Measurements from ENCODE around the gene YPEL2.

The YPEL2 gene

DNA sequence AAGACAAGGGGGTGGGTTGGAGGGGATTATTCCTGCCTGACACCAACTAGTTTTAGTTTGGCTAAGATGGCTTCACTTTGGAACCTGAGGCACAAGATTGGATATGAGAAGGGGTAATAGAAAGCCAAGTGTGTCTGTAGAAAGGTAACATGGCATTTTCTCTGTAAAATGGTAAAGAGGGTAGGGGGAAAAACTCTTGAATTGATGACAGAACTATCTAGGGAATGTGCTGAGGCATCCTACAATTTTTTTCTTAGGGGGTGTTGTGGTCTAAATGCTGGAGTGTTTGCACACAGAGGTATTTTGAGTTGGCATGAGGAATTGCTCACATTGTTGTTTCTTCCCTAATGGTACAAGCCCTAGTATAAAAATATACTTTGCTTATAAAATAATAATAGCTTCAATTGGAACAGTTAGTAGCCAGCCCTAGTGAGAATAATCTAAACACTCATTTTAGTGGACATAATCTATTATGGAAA is 25.8 kb downstream of the YPEL2 start:
- no peak for DNase-seq

DNA sequence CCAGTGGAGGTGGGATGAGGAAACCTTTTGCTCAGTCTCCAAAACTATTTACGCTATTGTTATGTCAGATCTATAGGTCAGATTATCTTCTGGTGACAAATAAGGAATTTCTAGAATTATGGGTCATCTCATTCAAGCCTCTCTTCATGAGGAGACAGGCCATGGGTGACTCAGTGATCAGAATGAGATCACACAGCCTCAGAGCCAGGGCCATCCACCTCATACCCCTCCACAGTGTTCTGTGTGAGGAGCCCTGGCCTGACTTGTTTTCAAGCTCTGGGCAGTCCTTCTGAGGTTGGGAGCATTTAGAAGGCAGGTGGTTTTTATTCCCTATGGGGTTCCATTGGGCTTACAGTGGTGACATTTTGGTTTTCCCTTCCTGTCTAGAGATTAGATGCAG is 26.5 kb downstream of the YPEL2 start:
- no peak for DNase-seq

DNA sequence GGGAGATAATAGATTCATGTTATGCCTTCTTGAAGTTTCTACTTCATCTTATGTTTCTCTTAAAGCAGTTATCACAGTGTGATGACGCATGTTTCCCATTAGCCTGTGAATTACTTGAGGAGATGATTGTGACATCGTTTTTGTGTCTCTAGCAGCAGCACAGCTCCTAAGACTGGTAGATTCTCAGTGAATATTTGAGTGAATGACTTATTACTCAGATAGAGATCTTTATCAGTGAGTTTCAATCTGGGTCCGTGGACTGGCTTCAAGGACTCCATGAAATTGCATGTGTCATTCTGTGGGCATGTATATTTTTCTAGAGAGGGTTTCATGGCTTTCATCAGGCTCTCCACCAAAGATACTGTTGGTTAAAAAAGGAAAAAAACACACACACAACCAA is 29.9 kb downstream of the YPEL2 start:
- DNase-seq, result peak; percentile 25

DNA sequence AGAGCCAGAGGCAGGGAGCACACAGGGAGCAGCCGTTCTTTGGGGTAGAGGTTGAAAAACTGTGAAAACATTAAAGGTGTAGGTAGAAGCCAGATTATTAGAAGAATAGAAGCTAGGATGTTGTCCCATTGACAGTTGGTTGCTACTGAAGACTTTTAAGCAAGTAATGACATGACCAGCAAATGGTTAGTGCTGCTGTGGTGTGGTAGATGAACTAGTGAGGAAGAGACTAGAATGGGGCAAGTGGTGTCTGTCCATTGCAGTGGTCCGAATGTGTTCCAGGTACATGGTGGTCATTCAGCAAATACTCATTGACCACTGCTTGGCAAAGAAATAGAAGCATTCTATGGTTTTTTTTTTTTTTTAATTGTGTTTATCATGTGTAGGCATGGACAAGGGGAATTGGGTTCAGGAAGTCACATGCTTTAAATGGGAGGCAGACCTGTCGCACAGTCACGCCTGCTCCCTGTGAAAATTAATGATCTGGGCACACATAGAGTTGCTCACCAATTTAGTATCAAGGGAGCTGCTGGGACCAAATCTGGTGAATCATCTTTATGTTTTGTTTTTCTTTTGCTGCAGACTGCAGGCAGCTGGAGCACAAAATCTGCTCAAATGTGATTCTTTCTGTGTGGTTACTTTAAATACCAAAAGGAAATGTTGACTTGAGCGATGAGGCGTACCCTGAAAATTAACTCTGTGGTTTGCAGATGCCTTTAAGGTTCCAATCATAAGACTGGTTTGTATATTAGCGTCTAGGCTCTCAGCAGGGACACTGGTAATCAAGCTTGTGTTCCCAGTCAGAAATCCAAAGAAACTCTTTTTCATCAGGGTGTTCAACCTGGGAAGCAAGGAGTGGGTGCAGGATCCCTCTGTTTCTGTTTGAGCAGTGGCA is 30.7 kb downstream of the YPEL2 start:
- DNase-seq, result peak; percentile 39

DNA sequence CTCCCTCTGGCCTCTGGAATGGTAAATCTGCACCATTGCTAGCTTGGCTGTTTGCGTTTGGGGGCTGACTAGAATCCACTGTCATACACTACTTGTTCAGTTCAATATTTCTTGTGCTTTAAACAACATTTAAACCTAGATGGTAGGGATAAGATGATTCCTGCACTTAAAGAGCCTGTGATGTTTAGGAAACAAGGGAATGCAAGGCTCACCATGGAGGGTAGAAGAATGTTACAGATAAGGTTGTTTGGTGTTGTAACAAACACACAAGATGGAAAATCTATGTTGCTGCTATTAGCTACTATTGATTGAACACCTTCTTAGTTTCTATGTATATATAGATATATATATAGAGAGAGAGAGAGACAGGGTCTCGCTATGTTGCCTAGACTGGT is 31.4 kb downstream of the YPEL2 start:
- DNase-seq, result no peak

DNA sequence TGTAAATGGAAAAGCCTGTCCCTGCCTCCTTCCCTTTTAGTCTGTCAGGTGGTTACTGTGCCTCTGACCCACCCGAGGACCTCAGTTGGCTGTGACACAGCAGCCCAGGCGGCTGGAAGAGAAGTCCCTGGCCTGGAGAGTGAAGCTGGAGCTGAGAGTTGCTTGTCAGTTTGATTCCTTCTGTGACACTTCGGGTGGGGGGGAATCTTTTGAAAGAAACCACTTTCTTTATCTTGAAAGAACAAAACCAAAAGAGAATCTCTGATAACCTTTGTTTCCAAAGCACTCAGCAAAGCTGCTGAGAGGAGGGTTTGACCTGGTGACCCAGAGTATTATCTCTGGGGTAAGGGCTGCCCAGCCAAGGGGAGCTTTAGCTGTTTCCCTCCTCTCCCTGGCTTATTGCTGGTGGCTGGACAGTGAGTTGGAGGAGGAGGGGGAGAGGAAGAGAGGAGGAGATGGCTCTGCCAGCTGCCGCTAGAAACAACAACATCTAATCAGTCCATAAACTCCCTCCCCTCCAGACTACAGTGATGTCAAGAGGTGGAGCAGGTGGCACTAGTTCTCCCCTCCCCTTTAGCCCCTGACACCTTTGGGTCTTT is 34.0 kb downstream of the YPEL2 start:
- DNase-seq, result peak; percentile 24

DNA sequence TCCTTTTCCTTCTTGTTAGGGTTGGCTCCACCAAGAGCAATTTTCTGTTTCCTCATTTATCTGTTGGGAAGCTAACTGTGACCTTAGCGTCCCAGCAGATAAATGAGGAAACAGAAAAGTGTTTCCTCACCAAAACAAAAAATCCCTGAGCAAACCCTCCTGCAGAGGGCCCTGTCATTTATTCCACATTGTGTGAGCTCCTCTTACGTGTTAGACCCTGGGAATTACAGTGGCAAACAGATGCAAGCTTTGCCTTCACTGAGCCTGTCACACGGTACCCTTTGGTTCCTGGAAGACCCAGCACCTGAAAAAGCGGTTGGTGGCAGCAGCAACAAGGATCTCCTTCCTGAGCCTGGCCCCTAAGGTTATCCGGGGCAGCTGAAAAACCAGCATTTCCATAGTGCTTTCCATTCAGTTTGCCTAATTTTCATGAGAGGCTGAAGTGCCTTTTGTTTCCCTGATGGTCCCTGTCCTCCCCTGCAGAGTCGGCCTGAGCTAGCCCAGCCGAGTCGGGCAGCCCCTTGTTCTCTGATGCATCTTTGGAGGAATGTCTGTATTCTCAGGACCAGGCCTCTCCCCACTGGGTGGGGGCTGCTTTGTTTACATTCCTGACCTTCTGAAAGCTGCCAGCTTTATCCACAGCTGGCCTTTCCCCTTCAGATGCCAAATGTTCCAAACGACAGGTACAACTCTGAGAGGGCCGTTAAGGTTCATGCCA is 34.7 kb downstream of the YPEL2 start:
- DNase-seq, result no peak

DNA sequence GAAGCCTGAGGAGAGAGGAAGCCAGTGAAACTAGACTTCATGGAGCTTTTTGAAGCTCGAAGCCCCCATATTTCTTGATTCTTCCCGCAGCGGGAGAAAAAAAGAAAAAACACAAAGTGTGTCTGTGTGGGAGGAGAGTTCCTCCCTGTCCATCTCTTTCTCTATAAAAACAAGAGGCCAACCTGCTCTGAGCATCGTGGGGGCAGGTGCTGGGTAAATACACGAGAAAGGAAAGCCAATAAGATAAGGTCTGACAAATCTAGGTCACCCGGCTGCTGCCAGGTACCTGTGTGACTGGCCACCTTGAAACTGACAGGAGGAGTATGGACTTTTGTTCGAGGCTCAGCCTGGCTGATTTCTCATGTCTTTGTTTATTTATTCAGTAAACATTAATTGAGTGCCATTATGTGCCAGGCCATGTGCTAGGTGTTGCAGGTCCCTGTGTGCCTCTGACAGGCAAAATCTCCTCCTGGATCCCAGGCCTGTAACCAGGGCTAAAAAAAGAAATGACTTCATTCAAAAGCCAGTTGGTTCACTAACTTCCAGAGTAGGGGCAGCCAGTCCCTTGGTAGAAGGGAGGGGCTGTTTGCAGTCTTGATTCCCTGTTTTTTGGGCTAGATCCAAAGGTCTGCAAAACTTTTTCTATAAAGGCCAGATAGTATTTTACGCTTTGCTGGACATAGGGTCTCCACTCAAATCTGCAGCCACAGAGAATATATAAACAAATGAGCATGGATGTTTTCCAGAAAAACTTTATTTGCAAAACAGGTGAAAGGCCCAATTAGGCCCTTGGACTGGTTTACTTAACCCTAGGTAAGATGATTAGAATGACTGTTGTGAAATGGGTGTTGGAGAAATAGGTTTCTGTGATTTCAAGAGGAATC is 35.6 kb downstream of the YPEL2 start:
- no peak for DNase-seq

DNA sequence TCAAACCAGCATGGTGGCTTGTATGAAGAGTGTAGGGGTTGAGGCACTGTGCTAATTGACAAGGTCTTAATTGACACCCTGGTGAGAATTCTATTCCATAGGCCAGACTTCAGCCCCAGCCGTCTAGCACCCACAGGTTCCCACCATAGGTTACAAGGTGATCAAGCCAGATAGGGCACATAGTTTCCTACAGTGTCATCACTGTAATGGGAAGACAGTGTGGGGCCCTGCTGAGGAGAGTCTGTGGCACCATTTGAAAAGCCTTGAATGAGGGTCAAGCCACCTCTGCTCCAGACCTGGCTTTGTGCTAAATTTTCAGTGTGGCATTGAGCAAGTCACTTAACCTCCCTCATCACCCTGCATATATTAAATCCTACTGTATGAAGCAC is 36.2 kb downstream of the YPEL2 start:
- DNase-seq, result no peak

DNA sequence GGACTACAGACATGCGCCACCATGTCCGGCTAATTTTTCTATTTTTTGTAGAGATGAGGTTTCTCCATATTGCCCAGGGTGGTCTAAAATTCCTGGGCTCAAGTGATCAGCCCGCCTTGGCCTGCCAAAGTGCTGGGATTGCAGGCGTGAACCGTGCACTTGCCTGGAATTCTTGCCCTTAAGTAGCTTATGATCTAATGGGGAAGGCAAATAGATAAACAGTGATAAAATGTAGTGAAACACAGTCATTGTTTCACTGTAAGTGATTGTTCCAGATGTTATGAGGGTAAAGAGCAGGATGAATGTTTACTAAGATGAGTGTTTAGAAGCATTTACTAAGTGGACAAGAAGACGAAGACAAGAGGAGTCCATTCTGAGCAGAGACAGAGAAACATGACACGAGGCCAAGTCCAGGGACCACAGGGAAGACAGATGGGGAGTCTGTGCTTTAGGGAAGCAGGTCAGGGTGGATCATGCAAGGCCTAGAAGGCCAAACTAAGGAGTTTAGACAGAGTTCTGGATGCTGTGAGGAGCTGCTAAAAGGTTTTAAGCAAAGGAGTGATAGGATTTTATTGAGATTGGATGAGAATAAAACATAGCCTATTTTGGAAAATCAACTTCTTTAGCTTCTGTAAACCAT is 36.9 kb downstream of the YPEL2 start:
- no peak for DNase-seq

DNA sequence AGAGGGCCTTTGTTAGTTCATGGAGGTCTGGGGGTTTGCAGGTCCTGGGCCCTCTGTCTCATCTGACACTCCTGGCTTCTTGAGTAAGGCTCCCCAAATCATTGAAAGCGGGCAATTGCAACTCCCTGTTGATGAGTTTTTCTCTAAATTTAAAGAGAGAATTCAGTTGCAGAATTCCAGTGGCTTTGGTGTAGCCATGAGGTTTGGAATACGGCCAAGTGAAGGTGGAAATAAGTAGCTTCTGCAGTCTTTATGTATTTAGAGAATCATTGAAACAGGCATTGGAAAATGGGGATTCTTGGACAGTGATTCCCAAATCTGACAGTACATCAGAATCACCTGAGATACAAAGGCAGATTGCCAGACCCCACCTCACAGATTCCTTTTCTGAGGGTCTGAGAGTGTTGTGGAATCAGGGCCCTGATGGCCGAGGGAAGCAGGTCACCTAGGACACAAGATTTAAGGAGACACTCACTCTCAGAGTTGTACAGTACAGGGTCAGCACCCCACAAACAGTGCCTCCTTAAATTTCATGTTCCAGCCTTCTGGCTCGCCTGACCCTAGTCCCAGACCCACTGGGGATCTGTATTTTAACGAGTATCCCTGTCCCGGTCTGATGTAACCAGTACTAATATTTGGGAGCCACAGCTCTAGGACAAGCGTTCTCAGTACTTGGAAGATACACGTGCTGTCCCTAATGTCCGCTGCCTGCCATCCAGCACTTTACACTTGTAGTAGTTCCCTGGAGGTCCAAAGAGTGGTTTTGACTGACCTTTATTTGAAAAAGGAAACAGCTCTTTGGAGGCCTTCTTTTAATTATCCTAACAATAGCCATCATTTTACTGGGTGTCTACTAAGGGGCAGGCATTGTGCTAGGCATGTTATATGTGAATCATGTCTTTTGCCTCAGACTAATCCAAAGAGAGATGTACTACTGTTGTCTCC is 37.8 kb downstream of the YPEL2 start:
- DNase-seq, result no peak

DNA sequence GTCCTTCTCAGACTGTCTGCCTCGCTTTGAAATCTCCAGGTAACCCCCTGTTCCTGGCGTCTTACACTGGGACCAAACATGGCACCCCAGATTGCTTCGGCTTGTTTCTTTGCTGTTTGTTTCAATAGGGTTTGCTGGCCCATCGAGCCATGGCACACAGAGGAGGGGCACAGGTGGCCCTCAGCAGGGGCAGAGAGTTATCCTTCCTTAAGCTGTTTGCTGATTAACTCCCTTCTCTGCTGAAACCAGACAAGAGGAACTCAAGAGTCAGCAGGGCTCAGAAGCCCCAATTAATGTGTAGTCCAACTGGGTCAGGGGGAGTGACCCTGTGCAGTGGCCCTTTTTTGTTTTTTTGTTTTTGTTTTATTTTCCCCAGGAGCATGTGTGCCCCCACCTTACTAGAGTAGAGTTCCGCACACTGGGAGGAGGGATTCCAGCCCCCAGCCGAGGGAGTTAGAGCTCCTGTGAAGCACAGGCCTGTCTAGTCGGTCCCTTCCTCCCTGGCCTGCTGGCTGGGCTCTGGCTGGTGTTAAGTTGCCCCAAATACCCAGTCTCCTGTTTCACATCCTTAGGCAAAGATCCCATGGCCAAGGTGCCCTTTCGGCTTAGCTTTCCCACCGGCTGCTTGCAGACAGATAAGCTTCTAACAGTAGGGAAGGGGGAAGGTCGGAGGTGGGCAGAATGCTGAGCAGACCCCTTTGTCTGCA is 39.3 kb downstream of the YPEL2 start:
- no peak for DNase-seq

DNA sequence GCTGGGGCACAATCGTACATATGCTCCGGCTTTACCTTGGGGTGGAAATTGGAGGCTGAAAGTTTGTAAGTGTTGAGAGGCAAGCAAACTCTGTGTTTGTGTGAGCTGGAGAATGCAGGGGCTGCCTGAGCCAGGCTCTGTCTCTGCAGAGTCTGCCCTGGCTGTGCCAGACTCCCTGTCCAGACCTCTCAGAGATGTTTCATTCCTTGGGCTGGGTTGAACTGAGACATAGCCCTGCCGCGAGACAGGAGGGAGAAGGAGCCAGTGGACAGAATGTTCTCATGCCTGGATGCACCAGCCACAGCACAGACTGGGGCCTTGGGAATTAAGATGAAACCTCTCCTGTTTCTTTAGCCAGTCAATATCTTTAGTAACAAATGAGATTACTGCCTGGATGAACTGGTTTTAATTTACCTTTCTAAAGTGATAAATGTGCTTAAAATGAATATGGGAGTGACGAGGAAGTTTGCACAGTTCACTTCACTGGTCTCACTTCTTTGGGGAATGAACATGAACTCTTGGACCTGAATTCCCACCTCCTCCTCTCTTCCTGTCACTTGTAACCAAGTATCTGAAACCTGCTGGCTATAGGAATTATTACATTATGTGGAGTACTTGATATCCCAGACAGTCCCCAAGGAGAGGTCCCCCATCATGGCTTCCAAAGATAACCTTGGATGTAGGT is 40.1 kb downstream of the YPEL2 start:
- no peak for DNase-seq

DNA sequence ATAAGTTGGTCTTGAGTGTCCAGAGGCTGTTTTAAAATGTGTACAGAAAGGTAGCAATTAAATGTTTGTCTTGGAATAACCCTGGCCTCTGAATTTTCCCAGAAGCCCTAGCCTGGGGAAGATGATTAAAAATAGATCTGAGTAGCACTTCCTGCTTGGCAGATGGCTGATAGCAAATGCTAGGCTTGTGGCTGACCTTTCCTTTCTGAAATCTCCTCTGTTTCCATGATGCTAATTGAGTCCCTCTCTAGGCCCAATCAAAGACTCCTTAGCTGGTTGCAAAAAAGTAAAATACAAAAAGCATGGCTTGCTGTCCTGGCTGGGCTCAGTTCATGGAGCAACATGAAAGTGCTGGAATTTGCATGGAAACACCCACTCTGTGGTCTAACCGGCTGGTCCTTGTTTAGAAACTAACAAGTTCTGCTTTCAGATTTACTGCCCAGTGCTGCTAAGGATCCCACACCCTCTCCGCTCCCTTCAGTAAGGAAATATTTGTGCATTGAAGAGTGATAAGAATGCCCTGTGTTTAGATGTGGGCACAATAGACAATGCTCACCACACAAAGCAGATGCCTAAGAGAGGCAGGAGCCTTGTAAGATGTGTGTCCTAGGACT is 40.8 kb downstream of the YPEL2 start:
- DNase-seq, result no peak

DNA sequence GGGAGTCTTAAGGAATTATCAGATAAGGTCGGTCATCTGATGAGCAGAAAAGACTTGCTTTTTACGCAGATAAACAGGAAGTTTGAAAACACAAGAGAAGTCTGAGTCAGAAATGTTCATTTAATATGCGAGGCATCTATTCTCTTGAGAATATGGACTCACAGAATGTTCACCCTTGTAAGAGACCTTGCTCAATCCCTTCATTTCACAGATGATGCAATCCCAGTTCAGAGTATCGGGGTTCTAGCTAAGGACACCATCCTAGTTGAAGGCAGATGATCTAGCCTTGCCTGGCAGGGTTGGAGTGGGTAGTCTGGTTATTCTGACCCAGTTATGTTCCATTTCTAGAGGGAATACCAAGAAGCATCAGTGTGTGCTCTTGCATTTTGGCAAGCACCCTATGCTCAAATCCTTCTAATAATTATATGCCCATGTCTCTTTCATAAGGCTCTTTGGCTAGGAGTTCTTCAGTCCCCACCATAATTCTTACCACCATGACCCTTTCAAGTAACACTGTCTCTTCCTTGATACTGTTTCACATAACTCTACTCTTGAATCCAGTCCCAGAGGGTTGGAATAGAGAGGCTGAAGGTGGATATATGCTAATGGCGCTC is 42.5 kb downstream of the YPEL2 start:
- DNase-seq, result no peak

DNA sequence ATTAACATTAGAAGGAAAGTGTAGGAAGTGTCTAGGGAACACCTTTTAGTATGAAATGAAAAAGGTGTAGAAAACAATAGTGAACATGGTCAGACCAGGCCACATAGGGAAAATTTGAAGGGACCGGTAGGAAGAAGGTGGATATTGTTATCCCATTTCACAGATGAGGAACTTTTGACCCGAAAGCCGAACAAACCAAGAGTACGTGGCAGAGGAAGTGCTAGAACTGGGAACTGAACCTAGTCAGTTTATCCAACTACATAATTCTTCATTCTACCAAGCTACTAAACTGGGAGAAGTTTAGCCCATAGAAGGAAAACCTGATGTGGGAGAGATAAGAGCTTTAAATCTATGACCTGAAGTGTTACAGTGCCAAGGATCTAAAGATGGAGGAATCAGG is 43.2 kb downstream of the YPEL2 start:
- DNase-seq, result no peak

DNA sequence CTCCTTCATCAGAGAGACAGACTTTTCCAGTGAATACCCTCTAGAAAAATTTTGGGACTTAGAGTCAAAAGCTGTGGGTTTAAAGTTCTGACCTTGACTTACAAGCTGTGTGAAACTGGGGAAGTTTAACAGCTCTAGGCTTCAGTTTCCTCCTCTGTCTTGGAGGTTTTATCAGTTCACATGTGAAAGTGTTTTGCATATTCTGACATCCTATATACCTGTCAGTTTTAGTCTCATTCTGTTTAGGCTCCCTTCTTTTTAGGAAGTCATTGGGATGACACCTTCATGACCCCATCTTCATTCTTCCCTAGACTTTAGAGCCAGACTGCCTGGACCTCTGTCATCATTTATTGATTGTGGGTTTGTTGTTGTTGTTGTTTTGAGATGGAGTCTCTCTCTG is 44.4 kb downstream of the YPEL2 start:
- no peak for DNase-seq

DNA sequence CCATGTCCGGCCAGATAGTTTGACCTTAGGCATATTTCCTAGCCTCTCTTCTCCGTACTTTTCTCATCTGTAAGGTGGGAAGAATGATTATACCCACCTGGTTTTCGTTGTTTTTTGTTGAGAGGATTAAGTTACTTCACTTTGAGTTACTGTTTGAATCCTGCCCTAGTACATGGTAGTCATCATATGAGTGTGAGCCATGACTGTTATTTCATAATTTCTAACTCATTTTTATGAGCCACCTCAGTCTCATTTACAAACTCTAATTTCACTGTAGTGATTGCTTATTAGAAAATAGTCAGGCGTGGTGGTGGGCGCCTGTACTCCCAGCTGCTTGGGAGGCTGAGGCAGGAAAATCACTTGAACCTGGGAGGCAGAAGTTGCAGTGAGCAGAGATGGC is 45.1 kb downstream of the YPEL2 start:
- no peak for DNase-seq

DNA sequence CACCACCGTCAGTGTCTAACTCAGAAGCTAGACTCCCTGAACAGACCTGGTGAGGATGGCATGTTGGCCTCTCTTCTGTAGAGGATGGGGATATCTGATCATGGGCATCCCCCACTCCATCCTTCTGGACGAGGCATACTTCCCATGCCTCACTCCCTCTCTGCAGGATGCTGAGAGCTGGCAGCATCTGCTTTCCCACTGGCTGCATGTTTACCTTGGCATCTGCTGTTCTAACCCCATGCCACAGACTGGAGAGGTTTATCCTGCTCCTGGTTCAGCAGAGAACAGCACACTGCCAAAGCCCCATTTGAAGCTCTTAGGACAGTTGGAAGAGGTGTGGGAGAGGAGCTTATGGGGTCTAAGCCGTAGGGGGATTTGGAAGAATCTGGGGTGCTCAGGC is 46.0 kb downstream of the YPEL2 start:
- no peak for DNase-seq

All from activated naive CD4-positive, alpha-beta T cell treated with anti-CD3 and anti-CD28 coated beads, Interleukin-2, amount 50 U/mL, for 16 hours (primary cell).